GM12864 (cell line): ENCODE results near the gene COL8A1.

Experiments
- DNase-seq: peaks from one replicate; pipeline ENCODE4 v3.0.0-alpha.2; 2011; ENCODE audit warnings: low read depth
- H3K4me3 ChIP-seq: 2 replicates; pipeline ENCODE4 v1.5.1; 2011; ENCODE audit warnings: mild to moderate bottlenecking, low read depth, low read length, control low read depth
- CTCF ChIP-seq: IDR thresholded peaks from 2 replicates; pipeline ENCODE4 v1.5.1; 2011; ENCODE audit warnings: low read depth, mild to moderate bottlenecking, moderate library complexity, low read length, control low read depth, inconsistent platforms; ENCODE audit errors: missing control alignments

The COL8A1 gene

GRCh38 chr3:99668044-99668443, 29.6 kb downstream of the COL8A1 start:
- no peak for TF ChIP-seq CTCF
- no peak overlapping the region for H3K4me3 ChIP-seq
- DNase-seq = no peak

GRCh38 chr3:99669879-99670555, 31.6 kb downstream of the COL8A1 start:
- DNase-seq = no peak
- H3K4me3 ChIP-seq = no peak overlapping the region
- TF ChIP-seq CTCF = no peak

GRCh38 chr3:99670556-99670950, 32.2 kb downstream of the COL8A1 start:
- no peak for TF ChIP-seq CTCF
- H3K4me3 ChIP-seq = no peak overlapping the region
- DNase-seq = no peak

- H3K4me3 ChIP-seq = no peak overlapping the region
- no peak for TF ChIP-seq CTCF
- no peak for DNase-seq
Observed at GRCh38 chr3:99674086-99674789, 35.8 kb downstream of the COL8A1 start.

GRCh38 chr3:99678023-99678422, 39.6 kb downstream of the COL8A1 start:
- H3K4me3 ChIP-seq = no peak overlapping the region
- DNase-seq = no peak
- no peak for TF ChIP-seq CTCF

- DNase-seq = no peak
- TF ChIP-seq CTCF = no peak
- H3K4me3 ChIP-seq = no peak overlapping the region
Observed at GRCh38 chr3:99678896-99679295, 40.5 kb downstream of the COL8A1 start.

GRCh38 chr3:99681512-99681911, 43.1 kb downstream of the COL8A1 start:
- no peak for DNase-seq
- no peak for TF ChIP-seq CTCF
- no peak overlapping the region for H3K4me3 ChIP-seq
